Keratinocyte (primary cell): ENCODE measurements around the gene TRIM27.

Experiments used
- EZH2 ChIP-seq: IDR thresholded peaks from one replicate; pipeline ENCODE4 v1.6.1; 2012; ENCODE audit warnings: inconsistent platforms, mild to moderate bottlenecking, low read length, moderate library complexity
- TF ChIP-seq, protein P1 (sequence below), 3 experiments: IDR thresholded peaks in 1 of 3; conservative IDR thresholded peaks in 1 of 3; optimal IDR thresholded peaks in 1 of 3; 2 replicates in 2 of 3; 3 replicates in 1 of 3; pipeline versions ENCODE3 to v1.5.1; 2011; ENCODE audit warnings: low read length in 3 of 3, mild to moderate bottlenecking in 3 of 3, moderate library complexity in 2 of 3, control low read depth in 1 of 3, inconsistent platforms in 1 of 3; ENCODE audit not compliant: insufficient read depth in 2 of 3; ENCODE audit errors: extremely low read depth in 1 of 3

DNA sequence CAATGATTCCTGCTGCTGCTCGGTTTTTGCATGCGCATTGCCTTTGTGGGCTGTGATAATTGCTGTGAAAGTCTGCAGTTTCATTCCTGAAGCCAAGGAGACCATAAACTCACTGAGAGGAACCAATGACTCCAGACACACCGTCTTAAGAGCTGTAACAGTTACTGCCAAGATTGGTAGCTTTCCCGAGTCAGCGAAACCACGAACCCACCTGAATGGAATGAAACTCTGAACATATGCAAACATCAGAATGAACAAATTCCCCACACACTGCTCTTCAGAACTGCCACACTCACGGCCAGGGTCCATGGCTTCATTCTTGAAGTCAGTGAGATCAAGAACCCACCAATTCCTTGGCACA, 37.7 kb downstream of the TRIM27 start:
- TF ChIP-seq, protein P1, sequence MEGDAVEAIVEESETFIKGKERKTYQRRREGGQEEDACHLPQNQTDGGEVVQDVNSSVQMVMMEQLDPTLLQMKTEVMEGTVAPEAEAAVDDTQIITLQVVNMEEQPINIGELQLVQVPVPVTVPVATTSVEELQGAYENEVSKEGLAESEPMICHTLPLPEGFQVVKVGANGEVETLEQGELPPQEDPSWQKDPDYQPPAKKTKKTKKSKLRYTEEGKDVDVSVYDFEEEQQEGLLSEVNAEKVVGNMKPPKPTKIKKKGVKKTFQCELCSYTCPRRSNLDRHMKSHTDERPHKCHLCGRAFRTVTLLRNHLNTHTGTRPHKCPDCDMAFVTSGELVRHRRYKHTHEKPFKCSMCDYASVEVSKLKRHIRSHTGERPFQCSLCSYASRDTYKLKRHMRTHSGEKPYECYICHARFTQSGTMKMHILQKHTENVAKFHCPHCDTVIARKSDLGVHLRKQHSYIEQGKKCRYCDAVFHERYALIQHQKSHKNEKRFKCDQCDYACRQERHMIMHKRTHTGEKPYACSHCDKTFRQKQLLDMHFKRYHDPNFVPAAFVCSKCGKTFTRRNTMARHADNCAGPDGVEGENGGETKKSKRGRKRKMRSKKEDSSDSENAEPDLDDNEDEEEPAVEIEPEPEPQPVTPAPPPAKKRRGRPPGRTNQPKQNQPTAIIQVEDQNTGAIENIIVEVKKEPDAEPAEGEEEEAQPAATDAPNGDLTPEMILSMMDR (optimal IDR thresholded peaks at IDR 0.05 in 1 of 3, IDR thresholded peaks at IDR 0.05 in 1 of 3, conservative IDR thresholded peaks at IDR 0.05 in 1 of 3; ENCODE audit: extremely low read depth in 1 of 3, insufficient read depth in 2 of 3, low read length in 3 of 3): no peak
- TF ChIP-seq EZH2: no peak
